Adrenal gland (tissue), 12 donors: ENCODE results near the gene KRT71. TPM values are rescaled to one million over a fixed set of nuclear protein-coding genes. Genes with fewer than 3 reads are reported as not detected.

Experiments
- DNase-seq, 7 donors: peaks; one replicate each; pipeline ENCODE4 v3.0.0-alpha.2; 2019 to 2020
- H3K27ac ChIP-seq, 5 donors: fragments of 200-600 bp; sonication (generic) in 4 of 5; 1 replicate in 3 of 5; 2 replicates in 2 of 5; pipeline versions ENCODE4 v1.5.1 to v1.8.0; 2016 to 2020; ENCODE audit warnings: mild to moderate bottlenecking in 1 of 5
- H3K27me3 ChIP-seq: fragments of 200-600 bp; 2 replicates; pipeline ENCODE4 v1.8.0; 2021
- H3K36me3 ChIP-seq, 2 donors: fragments of 200-600 bp; replicated peaks in 1 of 2; 1 replicate in 1 of 2; 2 replicates in 1 of 2; pipeline versions ENCODE4 v1.5.1 to v1.8.0; 2018 to 2022
- H3K4me1 ChIP-seq, 2 donors: fragments of 200-600 bp; replicated peaks in 1 of 2; 1 replicate in 1 of 2; 2 replicates in 1 of 2; pipeline versions ENCODE4 v1.5.1 to v1.8.0; 2018 to 2021
- H3K4me3 ChIP-seq, 4 donors: fragments of 200-600 bp; sonication (generic) in 3 of 4; one replicate each; pipeline ENCODE4 v1.5.1; 2016 to 2018
- H3K9me3 ChIP-seq, 3 donors: fragments of 200-600 bp; sonication (generic) in 1 of 3; replicated peaks in 1 of 3; 1 replicate in 2 of 3; 2 replicates in 1 of 3; pipeline versions ENCODE4 v1.5.1 to v1.8.0; 2016 to 2021
- POLR2A ChIP-seq, 2 donors: fragments of 450-650 bp; IDR thresholded peaks; one replicate each; pipeline ENCODE4 v1.6.1; 2017; ENCODE audit warnings: antibody characterized with exemption in 2 of 2, mild to moderate bottlenecking in 2 of 2, moderate library complexity in 1 of 2
- WGBS, 4 donors: extraction: QIAGEN DNeasy Blood & Tissue Kit in 2 of 4; methylation state at CpG; one replicate each; pipeline versions ENCODE4 v1.1.5 to v1.1.7; 2013 to 2017; 5-methylcytosine and 5-hydroxymethylcytosine counted together
- intact Hi-C, 2 donors: fragments of 100-400 bp; cut with DNase I; formaldehyde crosslinking; loops; one replicate each; pipeline versions ENCODE4 v1.14.1 to v1.15.0; 2022 to 2023
- polyA plus RNA-seq, 3 donors: library from polyadenylated mRNA; stranded (reverse); fragments of 200-250 nt in 2 of 3; fragments of 350-450 nt in 1 of 3; fragmentation: Illumina TruSeq in 1 of 3; extraction: RNeasy Lipid Tissue Mini Kit (QIAGEN cat#74804) in 1 of 3; gene quantifications; one replicate each; pipeline ENCODE4 v1.2.3, GENCODE V29; 2013 to 2014
- total RNA-seq, 9 donors: library from RNA; depleted of rRNA in 4 of 9; stranded (reverse); fragments of >200 nt in 4 of 9; fragments of 120-200 nt in 1 of 9; fragmentation: NEBNext Ultra II Directional in 1 of 9; extraction: Animal tissue kit (Norgen Biotek cat#: 25700) in 1 of 9; gene quantifications; one replicate each; pipeline versions ENCODE4 v1.1.0 to v1.2.4, GENCODE V29; 2013 to 2023
- TF ChIP-seq, protein P1 (sequence below), 6 experiments: fragments of 450-650 bp in 4 of 6; fragments of 200-600 bp in 2 of 6; sonication (generic) in 1 of 6; IDR thresholded peaks; 1 replicate in 5 of 6; 2 replicates in 1 of 6; pipeline versions ENCODE4 v1.5.1 to v1.8.0; 2016 to 2021; ENCODE audit warnings: antibody characterized with exemption in 6 of 6, mild to moderate bottlenecking in 2 of 6, moderate library complexity in 1 of 6
- donor health status: healthy with polysubstance abuse.
- donor health status: Bipolar disorder and iron deficiency.
- donor health status: DM: yes; HTN: yes; CAD: no.
- donor health status: DM: no; HTN: no; CAD: no.
- donor health status: DM: no; HTN: no; CAD: no.
- donor health status: DM: yes; HTN: yes; CAD: no.

KRT71 gene
- total and polyA plus RNA-seq, 12 donors = not detected

DNA sequence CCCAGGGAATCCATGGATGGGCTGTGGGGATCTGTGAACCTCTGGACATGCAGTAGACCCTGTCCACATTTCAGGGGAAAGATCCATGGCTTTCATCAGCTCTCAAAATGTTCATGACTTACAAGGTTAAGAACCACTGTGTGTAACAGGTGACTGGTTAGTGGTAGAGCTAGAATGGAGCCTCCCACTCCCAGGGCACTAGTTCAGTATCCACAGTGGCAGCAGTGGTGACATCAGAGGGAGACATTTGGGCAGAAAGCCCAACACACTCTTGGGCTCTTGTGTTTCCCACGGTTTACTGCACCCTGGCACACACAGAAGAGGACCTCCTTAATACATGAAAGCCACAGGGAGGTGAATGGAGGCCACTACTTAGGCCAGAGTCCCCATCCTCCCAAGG lies 11.6 kb upstream of the KRT71 start:
- no peak overlapping the region for H3K4me3 ChIP-seq
- H3K27ac ChIP-seq = no peak overlapping the region
- WGBS, 4 donors = 75 to 93% (median 83%) methylated on average over 1 of the region's 1 CpG; no CpG with 5 or more reads in 1 of the 4 donors
- DNase-seq = no peak
- no peaks in the 10 kb centered on the region for H3K27me3 ChIP-seq
- H3K4me1 ChIP-seq = no peaks in the 10 kb centered on the region
- no peaks in the 10 kb centered on the region for H3K36me3 ChIP-seq
- no peaks in the 10 kb centered on the region for H3K9me3 ChIP-seq
- no peak for TF ChIP-seq POLR2A (IDR thresholded peaks at IDR 0.05)
- TF ChIP-seq, protein P1, sequence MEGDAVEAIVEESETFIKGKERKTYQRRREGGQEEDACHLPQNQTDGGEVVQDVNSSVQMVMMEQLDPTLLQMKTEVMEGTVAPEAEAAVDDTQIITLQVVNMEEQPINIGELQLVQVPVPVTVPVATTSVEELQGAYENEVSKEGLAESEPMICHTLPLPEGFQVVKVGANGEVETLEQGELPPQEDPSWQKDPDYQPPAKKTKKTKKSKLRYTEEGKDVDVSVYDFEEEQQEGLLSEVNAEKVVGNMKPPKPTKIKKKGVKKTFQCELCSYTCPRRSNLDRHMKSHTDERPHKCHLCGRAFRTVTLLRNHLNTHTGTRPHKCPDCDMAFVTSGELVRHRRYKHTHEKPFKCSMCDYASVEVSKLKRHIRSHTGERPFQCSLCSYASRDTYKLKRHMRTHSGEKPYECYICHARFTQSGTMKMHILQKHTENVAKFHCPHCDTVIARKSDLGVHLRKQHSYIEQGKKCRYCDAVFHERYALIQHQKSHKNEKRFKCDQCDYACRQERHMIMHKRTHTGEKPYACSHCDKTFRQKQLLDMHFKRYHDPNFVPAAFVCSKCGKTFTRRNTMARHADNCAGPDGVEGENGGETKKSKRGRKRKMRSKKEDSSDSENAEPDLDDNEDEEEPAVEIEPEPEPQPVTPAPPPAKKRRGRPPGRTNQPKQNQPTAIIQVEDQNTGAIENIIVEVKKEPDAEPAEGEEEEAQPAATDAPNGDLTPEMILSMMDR (IDR thresholded peaks at IDR 0.05) = no peak
- intact Hi-C loops = no loop called here

DNA sequence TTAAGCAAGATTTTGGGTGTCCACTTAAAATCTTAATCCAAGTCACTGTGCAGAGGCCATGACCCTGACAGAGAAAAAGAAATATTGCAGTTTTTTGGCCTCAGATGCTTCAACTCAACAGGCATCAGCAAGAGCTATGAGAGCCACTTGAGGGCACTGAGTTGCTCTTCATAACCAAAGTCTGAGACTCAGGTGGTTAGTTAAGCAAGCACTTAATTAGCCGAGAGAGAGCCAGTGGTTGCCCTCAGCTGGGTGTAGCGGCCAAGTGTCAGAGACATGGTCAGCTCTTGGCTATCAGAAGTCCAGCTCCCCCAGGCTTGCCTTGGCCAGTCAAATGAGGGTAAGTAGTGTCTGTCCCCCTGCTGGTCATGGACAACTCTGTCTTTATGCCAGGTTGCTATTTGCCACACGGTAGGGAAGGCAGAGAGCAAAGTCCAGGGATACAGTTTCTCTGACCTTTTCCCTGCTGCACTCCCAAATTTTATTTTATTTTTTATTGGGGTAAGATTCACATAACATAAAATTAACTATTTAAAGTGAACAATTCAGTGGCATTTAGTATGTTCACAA lies 9.0 kb upstream of the KRT71 start:
- H3K4me3 ChIP-seq = no peak overlapping the region
- H3K9me3 ChIP-seq = no peaks in the 10 kb centered on the region
- no peak overlapping the region for H3K27ac ChIP-seq
- no peaks in the 10 kb centered on the region for H3K4me1 ChIP-seq
- no peaks in the 10 kb centered on the region for H3K27me3 ChIP-seq
- no peak for DNase-seq
- TF ChIP-seq, protein P1 (IDR thresholded peaks at IDR 0.05) = no peak
- TF ChIP-seq POLR2A (IDR thresholded peaks at IDR 0.05) = no peak
- intact Hi-C loops = no loop called here
- H3K36me3 ChIP-seq = no peaks in the 10 kb centered on the region
- 69 to 81% (median 73%) methylated on average over 1 to 3 of the region's 3 CpGs for WGBS, 4 donors

DNA sequence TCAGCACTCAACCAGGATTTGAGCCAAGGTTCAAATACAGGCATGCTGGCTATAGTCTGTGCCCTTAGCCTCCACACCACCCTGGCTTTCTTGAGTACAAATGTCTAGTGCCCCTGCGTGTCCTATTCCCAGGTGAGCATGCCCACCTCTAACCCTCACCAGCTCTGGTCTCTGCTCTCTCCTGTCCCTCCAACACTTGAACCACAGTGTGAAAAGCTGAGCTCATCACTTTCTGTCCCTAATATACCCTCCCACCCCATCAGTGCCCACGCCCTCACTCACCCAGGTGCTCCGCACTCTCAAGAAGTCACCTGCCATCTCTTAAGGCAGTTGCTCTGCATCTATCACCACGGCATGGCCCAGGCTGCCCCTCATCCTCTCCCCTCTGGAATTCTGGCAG lies 7.0 kb upstream of the KRT71 start:
- Histone ChIP-seq H3K4me1 (no peaks in the 10 kb centered on the region), H3K27me3 (no peaks in the 10 kb centered on the region), H3K4me3 (no peak overlapping the region), H3K36me3 (no peaks in the 10 kb centered on the region), H3K9me3 (no peaks in the 10 kb centered on the region), H3K27ac (no peak overlapping the region)
- no peak for DNase-seq
- no peak for TF ChIP-seq POLR2A (IDR thresholded peaks at IDR 0.05)
- TF ChIP-seq, protein P1 (IDR thresholded peaks at IDR 0.05) = no peak
- WGBS, 4 donors = 81 to 84% (median 82%) methylated on average over 4 of the region's 4 CpGs
- intact Hi-C loops = no loop called here

DNA sequence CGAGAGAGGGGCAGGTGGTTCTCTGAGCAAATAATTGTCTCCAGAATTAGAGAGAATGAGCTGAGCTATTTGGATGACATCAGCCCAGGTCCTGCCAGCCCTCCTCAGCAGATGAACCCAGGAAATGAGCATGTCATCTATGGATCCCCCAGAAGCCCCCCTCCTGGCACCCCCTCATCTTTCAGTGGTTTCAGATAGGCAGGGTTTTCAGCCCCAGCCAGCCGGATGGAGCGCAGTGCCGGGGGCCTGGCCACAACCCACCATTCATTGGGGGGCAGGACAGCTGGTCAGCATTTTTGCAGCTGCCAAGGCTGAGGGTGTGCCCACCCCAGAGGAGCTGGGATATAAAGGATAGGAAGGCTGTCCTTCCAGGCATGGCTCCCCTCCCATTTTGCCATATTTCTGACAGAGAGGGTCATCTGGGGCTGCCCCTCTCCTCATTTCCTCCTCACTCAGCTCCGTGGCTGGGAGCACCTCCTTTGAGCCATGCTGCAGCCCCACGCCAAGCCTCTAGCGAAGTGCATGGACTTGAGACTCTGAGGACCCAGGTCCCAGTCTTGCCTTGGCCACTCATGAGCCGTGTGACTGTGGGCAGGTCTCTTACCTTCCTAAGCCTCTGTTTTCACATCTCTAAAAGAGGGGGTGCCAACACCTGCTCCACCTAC lies 6.0 kb upstream of the KRT71 start:
- Histone ChIP-seq H3K36me3 (no peaks in the 10 kb centered on the region), H3K27ac (no peak overlapping the region), H3K4me3 (no peak overlapping the region), H3K27me3 (no peaks in the 10 kb centered on the region), H3K9me3 (no peaks in the 10 kb centered on the region), H3K4me1 (no peaks in the 10 kb centered on the region)
- WGBS, 4 donors = 62 to 81% (median 75%) methylated on average over 5 to 8 of the region's 8 CpGs
- no peak for DNase-seq
- no peak for TF ChIP-seq POLR2A (IDR thresholded peaks at IDR 0.05)
- TF ChIP-seq, protein P1 (IDR thresholded peaks at IDR 0.05) = no peak
- intact Hi-C loops = no loop called here
